IgD-negative memory B cell (primary cell): ENCODE measurements around the gene CBX3. TPM values are rescaled to one million over a fixed set of nuclear protein-coding genes. Genes with fewer than 3 reads are reported as not detected.

ENCODE experiments used
- H3K27ac Mint-ChIP-seq, 3 donors: one replicate each; pipeline ENCODE4 v1.8.0; 2020 to 2022; ENCODE audit warnings: mild to moderate bottlenecking in 3 of 3, mixed read lengths in 3 of 3, moderate library complexity in 1 of 3
- H3K27me3 Mint-ChIP-seq: one replicate; pipeline ENCODE4 v1.8.0; 2021; ENCODE audit warnings: mixed read lengths
- H3K36me3 Mint-ChIP-seq: one replicate; pipeline ENCODE4 v1.8.0; 2020; ENCODE audit warnings: mild to moderate bottlenecking, mixed read lengths
- H3K4me1 Mint-ChIP-seq, 3 donors: one replicate each; pipeline ENCODE4 v1.8.0; 2020 to 2022; ENCODE audit warnings: mixed read lengths in 3 of 3, mild to moderate bottlenecking in 1 of 3
- H3K4me3 Mint-ChIP-seq, 4 donors: one replicate each; pipeline ENCODE4 v1.8.0; 2020 to 2022; ENCODE audit warnings: mild to moderate bottlenecking in 4 of 4, mixed read lengths in 4 of 4, moderate library complexity in 3 of 4
- H3K9me3 Mint-ChIP-seq, 3 donors: one replicate each; pipeline ENCODE4 v1.8.0; 2020 to 2021; ENCODE audit warnings: mixed read lengths in 3 of 3, mild to moderate bottlenecking in 1 of 3
- polyA plus RNA-seq: library from polyadenylated mRNA; unstranded; fragments of 300-500 nt; fragmentation: Illumina TruSeq; gene quantifications from one replicate; pipeline ENCODE4 v1.2.3, GENCODE V29; 2021

CBX3 gene
- polyA plus RNA-seq, 1 donor from 2014 or later = 68.7 TPM

DNA sequence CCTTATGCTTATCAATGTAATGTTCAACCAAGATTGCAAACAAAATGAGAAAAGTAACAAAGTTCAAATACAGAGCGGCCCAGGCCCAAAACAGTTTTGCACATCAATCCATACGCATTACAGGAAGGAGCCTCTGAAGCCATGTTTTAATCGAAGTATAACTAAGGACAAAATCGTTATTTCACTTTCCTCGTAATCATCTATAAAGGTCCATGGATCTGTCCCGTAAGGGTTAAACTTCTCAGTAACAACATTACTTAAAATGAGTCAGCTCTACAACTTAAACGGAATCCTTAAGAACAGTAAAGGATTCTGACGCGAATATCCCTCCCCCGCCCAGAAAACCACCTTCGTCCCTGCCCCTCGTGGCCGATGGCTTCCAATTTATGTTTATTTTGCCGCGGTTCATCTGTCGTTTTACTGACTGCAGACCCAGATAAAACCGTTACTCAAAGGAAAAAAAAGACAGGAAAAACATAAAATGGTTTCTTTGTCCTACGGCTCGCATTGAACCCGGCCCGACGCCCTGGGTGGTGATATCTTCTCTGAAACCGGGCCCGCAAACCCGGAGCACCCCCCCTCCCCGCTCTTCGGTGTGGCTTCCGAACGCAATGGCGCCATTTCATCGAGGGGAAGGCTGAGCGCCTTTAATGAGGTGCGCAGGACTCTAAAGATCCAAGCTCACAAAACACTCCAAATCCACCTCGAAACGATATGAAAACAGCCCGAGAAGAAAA is 2.1 kb upstream of the CBX3 start:
- peak overlapping the region; percentile 98 to 100 (median 99) for H3K4me3 Mint-ChIP-seq
- peaks cover 0 to 2% (median 0%) of the 10 kb centered on the region in 3 donors for H3K9me3 Mint-ChIP-seq
- H3K36me3 Mint-ChIP-seq = peaks cover 17% of the 10 kb centered on the region
- H3K27ac Mint-ChIP-seq = peak overlapping the region; percentile 99 to 100 (median 100)
- H3K4me1 Mint-ChIP-seq = peaks cover 42 to 62% (median 44%) of the 10 kb centered on the region in 3 donors
- H3K27me3 Mint-ChIP-seq = no peaks in the 10 kb centered on the region

DNA sequence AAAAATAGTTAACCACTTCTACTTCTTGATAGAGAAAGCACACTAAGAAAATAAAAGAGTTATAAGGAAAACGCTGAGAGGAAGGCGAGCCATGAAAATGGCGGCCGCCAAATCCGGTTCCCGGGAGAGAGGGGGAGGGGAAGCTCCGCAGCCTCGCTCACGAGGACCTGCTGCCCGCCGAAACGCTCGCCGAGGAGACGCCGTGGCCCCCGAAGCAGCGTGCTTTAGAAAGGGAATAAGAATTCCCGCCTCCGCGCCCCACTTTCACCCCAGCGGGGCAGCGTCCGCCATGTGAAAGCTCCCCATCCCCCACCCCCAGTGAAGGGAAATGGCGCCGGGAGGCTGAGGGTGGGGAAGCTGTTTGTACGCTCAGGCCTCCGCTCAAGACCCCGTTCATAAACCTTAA is 1.5 kb upstream of the CBX3 start:
- Mint-ChIP-seq H3K27ac (peak overlapping the region; percentile 99 to 100 (median 100)), H3K27me3 (no peaks in the 10 kb centered on the region), H3K36me3 (peaks cover 15% of the 10 kb centered on the region), H3K4me1 (peaks cover 43 to 64% (median 45%) of the 10 kb centered on the region in 3 donors), H3K9me3 (peaks cover 0 to 2% (median 0%) of the 10 kb centered on the region in 3 donors), H3K4me3 (peak overlapping the region; percentile 98 to 100 (median 99))

DNA sequence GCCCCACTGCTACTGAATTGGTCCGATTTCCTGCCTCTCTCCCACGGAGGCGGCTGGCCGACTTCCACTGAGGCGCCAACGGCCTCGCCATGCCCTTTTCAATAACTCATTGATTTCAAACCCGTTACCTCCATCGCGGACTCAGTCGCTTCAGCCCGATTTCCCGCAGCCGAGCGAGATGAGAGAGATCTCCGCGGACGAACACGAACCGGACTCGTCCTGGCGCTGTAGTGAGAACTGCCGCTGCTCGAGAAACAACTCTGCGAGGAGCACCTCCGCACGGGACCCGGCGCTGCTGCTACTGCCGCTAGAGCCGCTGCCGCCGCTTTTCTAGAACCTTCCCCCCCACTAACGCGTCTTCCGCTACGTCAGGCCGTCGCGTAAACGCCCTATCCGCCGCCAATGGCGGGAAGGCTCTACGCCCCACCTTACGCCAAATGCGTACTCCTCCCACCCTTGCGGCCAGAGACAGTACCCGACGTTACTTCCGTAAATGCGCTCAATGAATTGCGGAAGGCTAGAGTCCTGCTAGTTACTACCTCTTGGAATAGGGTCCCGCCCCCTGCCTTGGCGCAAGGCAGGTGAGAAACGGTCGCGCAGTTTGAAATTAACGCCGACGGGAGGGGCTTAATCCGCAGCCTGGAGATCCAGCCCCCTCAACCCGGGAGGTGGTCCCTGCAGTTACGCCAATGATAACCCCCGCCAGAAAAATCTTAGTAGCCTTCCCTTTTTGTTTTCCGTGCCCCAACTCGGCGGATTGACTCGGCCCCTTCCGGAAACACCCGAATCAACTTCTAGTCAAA is 900 bp upstream of the CBX3 start, which contains the start of gene HNRNPA2B1:
Gene HNRNPA2B1 (minus strand): TSS at position 303 of the 803 bp plus-strand sequence. CDS start 169 bp downstream, at position 134.
- Mint-ChIP-seq H3K4me3 (peak within 1 kb of the TSS; percentile 98 to 100 (median 99)), H3K36me3 (peaks cover 15% of the 10 kb centered on the region), H3K4me1 (peaks cover 44 to 63% (median 46%) of the 10 kb centered on the region in 3 donors), H3K27me3 (no peaks in the 10 kb centered on the region), H3K9me3 (peaks cover 0 to 2% (median 0%) of the 10 kb centered on the region in 3 donors), H3K27ac (peak within 1 kb of the TSS; percentile 99 to 100 (median 100))

DNA sequence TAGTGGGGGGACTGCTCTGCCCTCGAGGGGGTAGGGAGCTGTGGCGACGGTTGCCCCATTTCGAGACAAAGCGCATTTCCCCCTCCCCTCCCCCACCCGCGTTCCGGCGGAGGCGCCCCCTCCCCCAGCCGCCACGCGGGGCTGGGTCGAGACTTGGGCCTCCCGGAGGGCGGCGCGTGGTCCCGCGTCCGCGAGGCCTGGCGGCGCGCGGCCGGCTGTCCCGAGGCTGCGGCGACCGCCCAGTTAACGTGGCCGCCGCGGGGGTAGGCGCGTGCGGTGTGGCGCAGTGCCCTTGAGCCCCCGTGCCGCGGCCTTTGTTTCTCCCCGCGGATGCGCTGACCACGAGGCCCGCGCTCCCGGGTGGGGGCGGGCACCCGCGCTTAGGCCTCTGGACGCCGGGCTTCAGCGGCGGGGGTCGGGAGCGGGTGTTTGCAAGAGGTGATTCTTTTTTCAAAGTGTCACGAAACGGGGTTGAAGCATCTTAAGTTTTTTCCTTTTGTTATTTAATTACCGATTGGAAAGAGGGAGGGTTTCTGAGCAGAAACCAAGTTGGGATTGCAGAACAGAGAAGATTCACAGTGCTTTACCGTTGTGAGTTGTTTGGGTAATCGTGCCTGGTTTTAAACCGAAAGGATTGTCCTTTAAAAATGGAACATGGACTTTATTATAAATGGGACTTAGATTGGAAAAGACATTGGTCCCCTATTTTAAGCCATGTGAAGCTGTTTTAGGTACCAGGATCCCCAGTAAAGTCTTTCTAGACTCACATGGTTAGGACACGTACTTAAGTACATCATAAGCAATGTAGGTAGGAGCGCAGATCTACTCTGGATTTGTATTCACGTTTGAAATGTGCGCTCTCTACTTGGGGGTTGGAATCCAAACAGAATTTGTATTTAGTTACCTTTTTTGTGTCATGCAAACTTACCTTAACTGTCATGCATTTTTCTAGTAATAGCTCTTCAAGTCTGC is 760 bp downstream of the CBX3 start:
- H3K27ac Mint-ChIP-seq = peak overlapping the region; percentile 93 to 100 (median 100)
- peaks cover 31 to 58% (median 31%) of the 10 kb centered on the region in 3 donors for H3K4me1 Mint-ChIP-seq
- H3K27me3 Mint-ChIP-seq = no peaks in the 10 kb centered on the region
- H3K4me3 Mint-ChIP-seq = peak overlapping the region; percentile 86 to 98 (median 95)
- H3K9me3 Mint-ChIP-seq = peaks cover 0 to 2% (median 0%) of the 10 kb centered on the region in 3 donors
- H3K36me3 Mint-ChIP-seq = peaks cover 16% of the 10 kb centered on the region

DNA sequence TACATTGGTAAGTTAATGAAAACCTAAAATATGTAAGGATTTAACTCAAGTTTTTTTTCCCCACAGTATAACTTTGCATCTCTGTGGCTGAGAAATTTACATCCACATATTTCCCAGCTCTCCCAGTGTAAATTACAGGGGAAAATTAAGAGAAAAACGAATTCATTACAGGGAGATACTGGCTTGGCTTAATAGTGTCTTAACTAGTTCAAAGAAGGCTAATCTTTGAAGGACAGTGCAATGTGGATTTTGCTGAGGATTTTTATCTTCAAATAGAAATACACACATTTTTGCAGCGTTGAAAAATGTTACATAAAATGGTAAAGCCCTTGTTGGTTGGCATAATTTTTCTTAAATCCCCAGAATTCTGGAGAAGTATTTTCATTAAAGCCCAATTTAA is 1.5 kb downstream of the CBX3 start:
- Mint-ChIP-seq H3K4me3 (peak overlapping the region; percentile 86 to 96 (median 94)), H3K9me3 (peaks cover 0 to 2% (median 0%) of the 10 kb centered on the region in 3 donors), H3K27ac (peak overlapping the region; percentile 93 to 94 (median 93)), H3K27me3 (no peaks in the 10 kb centered on the region), H3K4me1 (peaks cover 28 to 52% (median 30%) of the 10 kb centered on the region in 3 donors), H3K36me3 (peaks cover 14% of the 10 kb centered on the region)

DNA sequence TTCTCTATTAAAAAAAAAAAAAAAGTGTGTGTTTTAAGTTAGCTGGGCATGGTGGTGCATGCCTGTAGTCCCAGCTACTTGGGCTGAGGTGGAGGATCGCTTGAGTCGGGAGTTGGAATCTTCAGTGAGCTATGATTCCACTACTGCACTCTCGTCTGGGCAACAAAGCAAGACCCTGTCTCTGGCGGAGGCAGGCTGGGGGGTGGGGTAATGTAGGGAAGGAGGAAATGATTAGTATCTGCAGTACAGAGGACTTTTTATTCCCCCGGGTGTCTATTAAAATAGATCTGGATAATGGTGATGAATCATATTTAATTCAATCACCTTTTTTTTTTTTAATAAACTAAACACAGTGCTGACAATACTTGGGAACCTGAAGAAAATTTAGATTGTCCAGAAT is 6.5 kb downstream of the CBX3 start:
- Mint-ChIP-seq H3K27ac (peak overlapping the region in 1 of 3 donors; percentile 67), H3K27me3 (no peaks in the 10 kb centered on the region), H3K4me3 (peak overlapping the region in 1 of 4 donors; percentile 72), H3K36me3 (peaks cover 14% of the 10 kb centered on the region), H3K4me1 (peaks cover 26 to 33% (median 32%) of the 10 kb centered on the region in 3 donors), H3K9me3 (no peaks in the 10 kb centered on the region)

DNA sequence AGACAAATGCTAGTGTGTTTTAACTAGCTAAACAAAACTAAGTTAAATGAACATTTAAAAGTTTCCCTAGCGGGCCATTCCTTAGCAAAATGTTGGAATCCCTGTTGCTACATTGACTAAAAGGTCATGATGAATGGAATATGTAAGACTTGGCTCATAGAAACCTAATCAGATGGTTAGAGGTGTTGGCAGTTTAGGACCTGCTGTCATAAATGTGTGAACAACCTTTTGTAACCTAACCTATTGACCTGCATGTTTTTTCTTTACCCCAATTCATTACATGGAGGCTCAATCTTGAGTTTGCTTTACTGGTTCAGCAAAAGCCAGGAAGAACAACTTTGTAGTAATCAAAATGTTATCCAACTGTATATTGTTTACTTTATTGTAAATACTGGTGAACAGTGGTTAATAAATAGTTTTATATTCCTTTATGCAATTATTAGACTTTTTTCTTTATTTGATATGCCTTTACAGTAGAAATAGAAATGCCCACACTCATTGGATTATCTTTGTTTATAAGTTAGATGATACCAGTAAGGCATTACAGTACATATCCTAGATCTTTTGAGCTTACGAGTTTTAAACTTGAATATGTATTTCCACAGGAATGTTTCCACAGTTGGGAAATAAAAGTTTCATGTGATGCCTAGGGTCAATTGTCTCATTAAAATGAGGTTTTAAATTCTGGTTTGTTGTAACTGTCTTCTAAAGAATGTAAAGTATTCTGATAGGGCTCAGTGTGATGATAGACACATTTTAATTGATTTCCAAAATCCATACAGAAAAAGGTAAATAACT is 11.6 kb downstream of the CBX3 start:
- H3K27ac Mint-ChIP-seq = no peak overlapping the region
- H3K4me1 Mint-ChIP-seq = peaks cover 4 to 9% (median 8%) of the 10 kb centered on the region in 3 donors
- no peaks in the 10 kb centered on the region for H3K27me3 Mint-ChIP-seq
- peaks cover 12% of the 10 kb centered on the region for H3K36me3 Mint-ChIP-seq
- peak overlapping the region in 1 of 4 donors; percentile 26 for H3K4me3 Mint-ChIP-seq
- H3K9me3 Mint-ChIP-seq = no peaks in the 10 kb centered on the region

DNA sequence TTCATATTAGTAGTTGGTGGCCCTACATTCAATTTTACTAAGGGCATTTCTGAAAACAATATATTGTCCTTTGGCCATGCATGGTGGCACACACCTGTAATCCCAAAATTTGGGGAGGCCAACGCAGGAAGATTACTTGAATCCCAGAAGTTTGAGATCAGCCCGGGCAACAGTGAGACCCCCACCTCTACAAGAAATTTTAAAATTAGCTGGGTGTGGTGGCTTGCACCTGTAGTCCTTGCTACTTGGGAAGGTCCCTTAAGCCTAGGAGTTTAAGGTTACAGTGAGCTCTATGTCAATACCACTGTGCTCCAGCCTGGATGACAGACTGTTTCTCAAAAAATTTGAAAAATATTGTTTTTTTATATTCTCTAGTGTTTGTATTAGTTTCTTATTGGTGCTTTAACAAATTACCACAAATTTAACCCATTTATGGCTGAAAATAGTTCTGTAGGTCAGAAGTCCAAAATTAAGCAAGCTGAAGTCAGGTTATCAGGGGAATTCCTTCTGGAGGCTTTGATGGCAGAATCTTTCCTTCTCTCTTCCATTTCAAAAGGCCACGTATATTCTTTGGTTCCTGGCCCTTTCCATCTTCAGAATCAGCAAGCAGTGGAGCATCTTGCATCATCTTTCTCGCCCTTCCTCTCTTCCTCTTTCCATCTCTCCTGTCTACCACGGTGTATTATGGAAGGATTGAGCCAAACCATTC is 12.4 kb downstream of the CBX3 start:
- no peak overlapping the region for H3K27ac Mint-ChIP-seq
- H3K4me3 Mint-ChIP-seq = no peak overlapping the region
- no peaks in the 10 kb centered on the region for H3K27me3 Mint-ChIP-seq
- peaks cover 12% of the 10 kb centered on the region for H3K36me3 Mint-ChIP-seq
- peaks cover 4 to 9% (median 8%) of the 10 kb centered on the region in 3 donors for H3K4me1 Mint-ChIP-seq
- H3K9me3 Mint-ChIP-seq = no peaks in the 10 kb centered on the region

DNA sequence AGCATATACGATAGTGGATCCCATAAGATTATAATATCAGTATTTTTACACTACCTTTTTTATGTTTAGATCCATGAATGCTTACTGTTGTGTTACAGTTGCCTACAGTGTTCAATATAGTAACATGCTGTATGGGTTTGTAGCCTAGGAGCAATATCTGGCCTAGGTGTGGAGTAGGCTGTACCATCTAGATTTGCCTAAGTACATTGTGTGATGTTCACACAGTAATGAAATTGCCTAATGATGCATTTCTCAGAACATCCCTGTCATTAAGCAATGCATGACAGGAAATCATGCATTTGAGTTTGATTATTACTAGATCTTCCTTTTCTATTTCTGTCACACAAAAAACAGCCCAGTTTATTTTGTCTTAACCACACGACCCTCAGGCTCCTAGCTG is 14.5 kb downstream of the CBX3 start:
- Mint-ChIP-seq H3K27me3 (no peaks in the 10 kb centered on the region), H3K36me3 (peaks cover 10% of the 10 kb centered on the region), H3K9me3 (no peaks in the 10 kb centered on the region), H3K4me3 (no peak overlapping the region), H3K4me1 (peaks cover 2 to 9% (median 8%) of the 10 kb centered on the region in 3 donors), H3K27ac (peak overlapping the region in 1 of 3 donors; percentile 13)

DNA sequence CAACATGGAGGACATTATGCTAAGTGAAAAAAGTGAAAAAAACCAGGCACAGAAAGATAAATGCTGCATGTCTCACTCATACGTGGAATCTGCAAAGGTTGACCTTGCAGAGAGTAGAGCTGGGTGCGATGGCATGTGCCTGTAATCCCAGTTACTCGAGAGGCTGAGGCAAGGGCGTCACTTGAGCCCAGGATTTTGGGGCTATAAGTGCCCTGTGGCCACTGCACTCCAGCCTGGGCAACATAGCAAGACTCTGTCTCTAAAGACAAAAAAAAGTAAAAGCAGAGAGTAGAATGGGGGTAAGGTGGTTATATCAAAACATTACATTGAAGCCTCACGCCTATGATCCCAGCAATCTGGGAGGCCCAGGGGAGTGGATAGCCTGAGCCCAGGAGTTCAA is 22.8 kb downstream of the CBX3 start:
- Mint-ChIP-seq H3K4me1 (no peaks in the 10 kb centered on the region), H3K9me3 (peaks cover 0 to 3% (median 0%) of the 10 kb centered on the region in 3 donors), H3K36me3 (no peaks in the 10 kb centered on the region), H3K27ac (no peak overlapping the region), H3K27me3 (peaks cover 8% of the 10 kb centered on the region), H3K4me3 (no peak overlapping the region)

DNA sequence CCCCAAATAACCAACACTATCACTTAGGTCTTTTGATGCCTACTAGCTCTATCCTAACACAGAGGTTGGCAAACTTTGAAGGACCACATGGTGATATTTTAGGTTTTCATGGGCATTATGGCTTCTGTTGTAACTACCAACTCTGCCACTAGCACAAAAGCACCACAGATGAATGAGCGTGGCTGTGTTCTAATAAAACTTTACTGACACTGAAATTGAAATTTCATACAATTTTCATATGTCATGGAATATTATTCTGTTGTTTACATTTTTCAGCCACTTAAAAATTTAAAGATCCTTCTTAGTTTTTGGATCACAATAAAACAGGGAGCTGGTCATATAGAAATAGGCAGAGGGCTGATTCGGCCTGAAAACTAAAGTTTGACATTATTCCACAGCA is 26.4 kb downstream of the CBX3 start:
- Mint-ChIP-seq H3K9me3 (peaks cover 0 to 3% (median 0%) of the 10 kb centered on the region in 3 donors), H3K36me3 (no peaks in the 10 kb centered on the region), H3K4me3 (no peak overlapping the region), H3K27me3 (peaks cover 11% of the 10 kb centered on the region), H3K27ac (no peak overlapping the region), H3K4me1 (no peaks in the 10 kb centered on the region)

DNA sequence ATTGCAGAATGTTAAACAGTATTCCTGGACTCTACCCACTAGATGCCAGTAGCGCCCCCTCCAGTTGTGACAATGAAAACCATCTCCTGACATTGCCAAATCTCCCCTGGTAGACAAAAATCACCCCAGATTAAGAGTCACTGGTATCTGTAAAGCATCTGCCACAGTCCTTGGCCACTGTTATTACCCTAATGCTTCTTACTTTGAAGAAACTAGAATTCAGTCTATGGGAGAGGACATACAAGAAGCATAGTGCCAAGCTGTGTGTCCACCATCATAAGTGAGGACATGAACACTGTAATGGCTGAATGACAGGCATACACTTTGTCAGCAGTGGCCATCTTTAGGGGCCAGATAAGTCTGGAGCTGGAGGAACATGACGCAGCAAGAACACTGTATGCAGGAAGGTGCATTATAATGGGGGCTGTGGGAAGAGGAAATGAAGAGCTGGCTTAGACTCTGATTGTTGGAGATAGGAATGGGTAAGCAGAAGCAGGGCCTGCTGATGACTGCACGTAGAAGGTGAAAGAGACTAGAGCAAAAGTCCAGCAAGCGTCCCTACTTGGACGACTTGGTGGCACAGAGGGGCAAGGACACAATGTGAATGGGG is 32.5 kb downstream of the CBX3 start:
- H3K9me3 Mint-ChIP-seq = peaks cover 0 to 2% (median 0%) of the 10 kb centered on the region in 3 donors

More for the DNA sequence above, 32.5 kb downstream of the CBX3 start:
- Mint-ChIP-seq H3K27me3 (peaks cover 7% of the 10 kb centered on the region), H3K27ac (no peak overlapping the region), H3K36me3 (peaks cover 2% of the 10 kb centered on the region), H3K4me1 (no peaks in the 10 kb centered on the region), H3K4me3 (no peak overlapping the region)
